Activated gamma-delta T cell treated with anti-CD3 and anti-CD28 coated beads, Interleukin-2, amount 50 U/mL, for 16 hours (primary cell): ENCODE measurements around the gene EVPL.
"Not testable (repeated sequence)": the region's sequence is repeated elsewhere in the genome, so short reads cannot be mapped to it uniquely, and the experiment has no call there.

Source experiments
- DNase-seq: peaks from one replicate; pipeline ENCODE4 v3.0.0-alpha.2; 2020; ENCODE audit warnings: low read depth

EVPL gene

GRCh38 chr17:76048025-76048605, 21.0 kb upstream of the EVPL start:
- no peak for DNase-seq

GRCh38 chr17:76046064-76046463, 19.0 kb upstream of the EVPL start:
- DNase-seq, result no peak

- DNase-seq, result not testable (repeated sequence)
These were observed 17.4 kb upstream of the EVPL start for GRCh38 chr17:76044475-76045007.

GRCh38 chr17:76042868-76043267, 15.8 kb upstream of the EVPL start:
- not testable (repeated sequence) for DNase-seq

- DNase-seq, result no peak
These were observed 13.3 kb upstream of the EVPL start for GRCh38 chr17:76040376-76040775.

GRCh38 chr17:76039121-76039520, 12.0 kb upstream of the EVPL start:
- DNase-seq, result no peak

- no peak for DNase-seq
These were observed 10.9 kb upstream of the EVPL start for GRCh38 chr17:76038050-76038449.

- DNase-seq, result no peak
These were observed 9.6 kb upstream of the EVPL start for GRCh38 chr17:76036497-76037261.

- DNase-seq, result no peak
These were observed 7.6 kb upstream of the EVPL start for GRCh38 chr17:76034428-76035350.

- DNase-seq, result no peak
These were observed 6.0 kb upstream of the EVPL start for GRCh38 chr17:76033139-76033538.

- no peak for DNase-seq
These were observed 5.6 kb upstream of the EVPL start for GRCh38 chr17:76032780-76033108.

GRCh38 chr17:76032073-76032779, 5.1 kb upstream of the EVPL start:
- DNase-seq, result no peak

- DNase-seq, result no peak
These were observed 370 bp downstream of the EVPL start for GRCh38 chr17:76026714-76027158.

- DNase-seq, result no peak
These were observed 1.8 kb downstream of the EVPL start for GRCh38 chr17:76025294-76025693.

- no peak for DNase-seq
These were observed 2.8 kb downstream of the EVPL start for GRCh38 chr17:76024353-76024752.

- no peak for DNase-seq
These were observed 3.2 kb downstream of the EVPL start for GRCh38 chr17:76023900-76024237.

- no peak for DNase-seq
These were observed 3.9 kb downstream of the EVPL start for GRCh38 chr17:76022973-76023899.

GRCh38 chr17:76022285-76022684, 4.8 kb downstream of the EVPL start:
- DNase-seq, result no peak

- DNase-seq, result no peak
These were observed 7.2 kb downstream of the EVPL start for GRCh38 chr17:76019833-76020467.

GRCh38 chr17:76018801-76019200, 8.3 kb downstream of the EVPL start:
- DNase-seq, result no peak

GRCh38 chr17:76018340-76018680, 8.8 kb downstream of the EVPL start:
- DNase-seq, result no peak
